GM04504 (cell line): ENCODE results near the gene SEL1L3.

Source experiments
- DNase-seq: peaks from one replicate; pipeline ENCODE4 v3.0.0-alpha.2; 2012; ENCODE audit warnings: low read depth

SEL1L3 gene

DNA sequence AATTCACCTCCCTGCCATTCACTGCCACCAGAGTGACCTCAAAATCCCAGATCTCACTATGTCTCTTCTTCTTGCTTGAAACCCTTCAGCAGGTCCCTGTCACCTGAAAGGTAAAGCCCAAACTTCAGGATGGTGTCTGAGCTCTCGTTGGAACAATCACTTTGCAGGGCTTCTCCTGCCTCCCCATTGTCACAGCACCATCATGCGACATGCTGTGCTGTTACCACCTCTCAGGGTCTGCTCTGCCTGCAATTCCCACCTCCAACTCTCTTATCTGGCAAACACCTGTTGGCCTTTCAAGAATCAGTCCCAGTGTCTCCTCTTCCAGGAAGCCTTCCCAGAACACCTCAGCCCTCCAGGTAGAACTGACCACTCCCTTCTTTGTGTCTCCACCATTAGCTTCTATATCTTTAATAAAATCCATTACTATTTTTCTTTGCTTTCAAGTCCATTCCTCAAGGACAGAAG is 46.2 kb downstream of the SEL1L3 start:
- DNase-seq: no peak

GRCh38 chr4:25815586-25815985 is 47.2 kb downstream of the SEL1L3 start:
- DNase-seq: no peak

GRCh38 chr4:25814301-25815136 is 48.3 kb downstream of the SEL1L3 start:
- no peak for DNase-seq

GRCh38 chr4:25813448-25814106 is 49.2 kb downstream of the SEL1L3 start:
- DNase-seq: peak; percentile 50

DNA sequence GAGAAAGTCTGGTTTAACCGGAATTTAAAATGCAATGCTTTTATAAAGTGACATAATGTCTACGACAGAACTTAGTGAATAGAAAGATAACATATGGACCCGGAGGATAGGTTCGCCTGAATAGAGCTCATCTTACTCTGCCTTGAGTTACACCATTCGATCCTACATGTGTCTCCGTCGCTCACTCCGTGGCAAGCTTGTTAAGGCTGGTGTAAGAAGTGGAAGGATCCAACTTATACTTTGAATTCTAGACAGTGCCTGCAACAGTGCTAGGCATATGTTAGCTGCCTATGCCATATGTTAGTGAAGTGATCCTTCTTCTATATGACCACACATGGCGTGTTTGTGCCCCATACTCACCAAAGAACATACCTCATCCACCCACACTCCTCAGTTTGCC is 50.9 kb downstream of the SEL1L3 start:
- no peak for DNase-seq

- no peak for DNase-seq
Measured at GRCh38 chr4:25811374-25811690, 51.5 kb downstream of the SEL1L3 start.

DNA sequence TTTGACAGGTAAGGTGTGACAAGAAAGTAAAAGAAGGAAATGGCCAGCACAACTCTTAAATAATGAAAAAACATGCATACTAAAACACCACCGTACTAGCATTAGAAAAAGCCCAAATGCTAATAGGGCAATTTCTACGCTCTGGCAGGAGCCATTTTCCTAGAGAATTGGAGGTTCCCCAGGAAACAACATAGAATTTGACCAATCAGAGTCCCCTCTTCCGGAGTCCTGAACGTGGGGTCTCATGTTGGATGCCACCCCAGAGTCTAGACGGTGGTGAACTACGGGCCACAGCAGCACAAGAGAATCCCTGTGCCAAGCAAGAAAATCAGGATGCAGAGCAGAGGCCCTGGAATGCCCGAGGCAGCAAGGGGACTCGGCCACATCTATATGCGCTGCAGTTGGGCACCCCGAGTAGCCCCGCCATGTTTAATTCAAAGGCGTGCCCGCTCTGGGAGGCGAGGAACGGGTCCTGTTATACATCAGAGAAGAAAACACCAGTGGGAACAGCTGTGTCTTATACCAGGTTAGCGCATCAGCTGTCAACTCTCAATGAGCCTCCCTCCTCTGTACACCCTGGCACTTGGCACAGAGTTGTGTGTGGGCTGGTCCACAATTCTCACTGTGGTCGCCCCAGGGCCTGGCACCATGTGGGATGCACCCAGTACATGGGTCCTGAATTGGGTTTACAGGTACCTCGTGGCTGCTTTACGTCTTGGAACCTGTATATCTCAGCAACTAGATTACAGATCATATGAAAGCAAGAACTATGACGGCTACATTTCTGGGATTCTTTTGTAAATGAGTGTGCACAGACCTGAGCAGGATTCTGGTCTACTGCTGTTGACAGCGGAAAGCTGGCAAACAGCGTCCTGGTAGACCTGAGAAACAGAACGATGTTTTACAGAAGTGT is 52.1 kb downstream of the SEL1L3 start:
- DNase-seq: no peak

DNA sequence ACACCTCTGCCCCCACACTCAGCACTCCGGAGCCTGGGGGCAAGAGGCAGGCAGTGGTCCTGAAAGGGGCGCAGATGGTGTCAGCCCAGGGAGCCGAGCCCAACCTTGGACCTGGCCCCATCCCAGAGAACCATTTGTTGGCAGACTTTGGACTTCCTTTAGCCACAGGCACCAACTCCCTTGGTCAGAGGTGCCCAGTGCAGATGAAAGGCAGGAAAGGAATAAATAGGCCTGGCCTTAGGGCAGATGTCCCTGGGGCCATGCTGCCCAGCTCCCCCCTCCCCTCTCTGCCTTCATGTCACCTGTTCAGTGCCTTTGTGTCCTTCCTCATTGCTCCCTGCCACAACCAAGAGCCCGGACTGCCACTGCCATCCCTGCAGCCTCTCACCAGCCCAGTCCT is 52.8 kb downstream of the SEL1L3 start:
- no peak for DNase-seq

DNA sequence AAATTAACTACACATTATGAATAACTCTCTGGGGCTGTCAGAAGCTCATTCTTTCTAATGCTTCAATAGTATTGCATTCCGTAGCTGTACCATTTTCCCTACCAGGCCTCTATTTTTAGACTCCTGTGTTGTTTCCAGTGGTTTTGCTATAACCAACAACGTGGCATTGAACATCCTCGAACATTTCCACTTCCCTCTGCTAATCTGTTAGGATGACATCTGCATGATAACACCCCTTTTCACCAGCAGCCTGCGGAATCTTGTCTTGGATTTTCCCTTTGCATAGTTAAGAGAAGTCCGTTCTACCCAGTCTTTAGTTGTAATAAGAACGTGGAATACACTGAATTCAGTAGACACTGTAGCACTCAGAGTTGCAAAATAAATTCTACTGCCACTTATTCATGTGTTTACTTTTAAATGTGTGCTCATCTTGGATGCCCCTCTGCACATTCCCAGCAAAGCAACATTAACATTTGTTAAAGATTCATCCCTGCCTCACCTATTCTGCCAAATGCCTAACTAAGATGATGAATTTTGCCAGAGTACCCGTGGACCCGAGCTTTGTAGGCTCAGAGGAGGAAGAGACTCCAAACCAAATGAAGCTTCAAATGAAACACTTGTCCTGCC is 55.6 kb downstream of the SEL1L3 start:
- DNase-seq: no peak

- DNase-seq: no peak
Measured at GRCh38 chr4:25805255-25805860, 57.4 kb downstream of the SEL1L3 start.

GRCh38 chr4:25803720-25804225 is 59.0 kb downstream of the SEL1L3 start:
- DNase-seq: no peak

- DNase-seq: no peak
Measured at GRCh38 chr4:25801594-25801993, 61.2 kb downstream of the SEL1L3 start.

DNA sequence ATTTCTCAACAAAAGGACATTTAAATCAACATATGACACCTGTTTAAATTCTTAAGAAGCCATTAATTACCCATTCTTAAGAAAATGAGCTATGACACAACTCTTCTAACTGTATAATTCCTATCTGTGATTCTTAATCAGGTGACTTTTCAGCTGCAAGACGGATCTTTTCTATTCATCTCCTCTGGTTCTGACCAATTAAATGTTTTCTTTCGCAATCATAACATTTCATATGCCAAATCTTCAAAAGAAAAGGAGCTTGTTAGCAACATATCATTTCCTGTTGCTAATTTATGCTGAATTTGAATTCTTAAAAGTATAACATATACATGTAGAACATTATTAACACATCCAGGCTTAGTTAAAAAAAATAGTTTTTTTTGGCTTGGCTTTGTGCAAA is 62.5 kb downstream of the SEL1L3 start:
- no peak for DNase-seq

- DNase-seq: no peak
Measured at GRCh38 chr4:25799522-25799921, 63.3 kb downstream of the SEL1L3 start.

DNA sequence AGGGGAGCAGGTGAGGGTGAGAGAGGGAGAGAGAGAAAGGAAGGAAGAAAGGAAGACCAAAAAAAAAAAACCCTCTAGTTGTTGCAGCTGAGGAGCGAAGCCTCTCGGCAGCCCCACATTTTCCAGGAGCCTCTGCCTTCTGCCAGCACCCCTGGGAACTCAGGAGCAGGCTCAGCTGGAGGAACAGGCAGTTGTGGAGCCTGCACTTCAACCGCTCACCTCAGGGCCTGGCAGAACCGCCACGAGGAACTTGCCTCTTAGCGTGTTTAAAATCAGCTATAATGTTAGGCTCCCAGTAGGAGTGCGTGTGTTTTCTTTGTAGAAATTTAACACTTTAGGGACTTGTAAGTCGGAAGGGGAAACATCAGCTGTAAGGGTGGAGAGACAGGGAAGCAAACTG is 65.7 kb downstream of the SEL1L3 start:
- DNase-seq: no peak

DNA sequence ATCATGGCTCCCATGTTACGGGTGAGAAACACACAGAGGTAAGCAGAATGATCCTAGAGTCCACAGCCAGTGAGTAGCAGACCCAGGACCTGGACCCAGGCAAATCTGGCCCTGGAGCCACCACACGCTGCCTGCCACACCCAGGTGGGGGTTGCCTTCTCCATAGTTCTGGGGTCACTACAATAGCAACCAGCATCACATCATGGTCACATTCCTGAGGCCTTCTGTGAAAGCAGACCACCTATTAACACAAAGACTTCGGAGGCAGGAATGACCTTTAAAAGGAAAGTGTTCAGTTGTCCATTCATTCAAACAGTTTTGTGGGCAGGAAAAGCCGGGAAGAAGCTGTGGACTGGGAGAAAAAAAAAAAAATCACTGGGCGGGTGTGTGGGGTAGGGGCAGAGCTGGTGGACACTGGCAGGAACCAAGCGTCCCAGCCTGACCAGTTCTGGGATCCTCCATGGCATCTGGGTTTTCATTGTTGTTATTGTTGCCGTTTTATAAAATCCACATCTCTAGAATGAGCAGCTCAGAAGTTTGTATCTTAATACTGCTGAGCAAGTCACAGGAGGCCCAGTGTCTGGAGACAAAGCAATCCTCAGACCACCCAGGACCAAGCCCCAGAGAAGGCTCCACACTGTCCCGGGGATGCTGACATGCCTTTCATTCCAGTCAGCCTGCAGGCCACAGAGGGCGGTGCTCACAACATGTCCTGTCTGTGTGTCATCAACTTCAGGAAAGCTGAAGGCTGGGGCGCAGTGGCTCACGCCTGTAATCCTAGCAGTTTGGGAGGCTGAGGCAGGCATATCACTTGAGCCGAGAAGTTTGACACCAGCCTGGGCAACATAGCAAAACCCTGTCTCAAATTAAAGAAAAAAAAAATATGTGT is 67.0 kb downstream of the SEL1L3 start:
- peak; percentile 52 for DNase-seq

DNA sequence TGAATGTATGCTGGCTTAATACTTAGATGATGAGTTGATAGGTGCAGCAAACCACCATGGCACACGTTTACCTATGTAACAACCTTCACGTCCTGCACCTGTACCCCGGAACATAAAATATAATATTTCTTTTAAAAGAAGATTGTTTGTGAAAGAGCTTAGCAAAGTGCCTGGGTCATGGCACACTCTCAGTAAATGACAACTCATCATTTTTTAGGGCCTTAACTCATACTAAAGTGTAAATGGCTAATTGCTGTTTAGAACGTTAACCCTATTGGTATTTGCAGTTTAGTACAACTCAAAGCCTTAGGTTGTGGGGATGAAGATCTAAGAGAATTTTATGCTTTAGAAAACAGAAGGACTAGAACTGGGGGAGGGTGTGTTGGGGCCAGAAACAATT is 67.7 kb downstream of the SEL1L3 start:
- no peak for DNase-seq

DNA sequence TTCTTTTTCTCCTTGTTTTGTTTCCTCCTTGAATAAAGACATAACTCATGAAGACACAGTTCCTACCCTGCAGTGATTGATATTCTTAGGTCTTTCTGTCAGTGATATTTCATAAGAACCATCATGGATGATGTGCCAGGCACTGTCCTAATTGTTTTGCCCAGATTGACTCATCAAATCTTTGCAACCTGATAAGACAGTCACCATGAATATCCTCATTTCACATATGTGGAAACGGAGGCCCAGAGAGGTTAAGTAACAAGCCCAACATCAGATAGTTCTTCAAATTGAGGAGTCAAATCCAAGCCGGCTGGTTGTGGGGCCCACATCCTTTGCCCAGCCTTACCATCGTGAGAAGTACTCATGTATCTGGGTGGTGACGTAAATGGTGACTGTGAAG is 69.9 kb downstream of the SEL1L3 start:
- no peak for DNase-seq

DNA sequence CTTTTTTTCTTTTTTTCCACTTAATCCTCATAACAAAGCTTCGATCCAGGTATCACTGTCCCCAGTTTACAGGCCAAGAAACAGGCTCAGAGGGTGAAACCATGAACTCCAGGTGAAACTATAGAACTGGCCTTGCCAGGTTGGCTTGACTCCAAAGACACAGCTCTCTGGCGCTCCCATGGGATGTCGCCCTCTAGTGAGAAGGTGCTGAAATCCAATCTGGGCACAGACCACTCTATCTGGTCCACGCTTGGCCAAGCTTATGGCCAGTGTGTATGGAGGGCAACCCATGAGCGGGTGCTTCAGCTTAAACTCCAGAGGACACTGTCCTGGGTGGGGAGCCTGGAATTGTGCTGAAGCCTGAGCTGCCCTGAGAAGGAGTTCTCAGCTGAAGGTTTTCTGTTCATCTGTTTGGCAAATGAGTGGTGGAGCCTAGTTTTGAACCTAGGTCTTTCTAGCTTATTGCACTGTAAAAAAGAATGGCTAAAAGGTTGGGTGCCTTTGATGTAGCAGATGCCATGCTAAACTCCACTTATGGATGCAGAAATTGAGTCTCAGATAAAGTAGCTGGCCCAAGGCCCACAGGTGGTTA is 70.5 kb downstream of the SEL1L3 start:
- DNase-seq: no peak

- no peak for DNase-seq
Measured at GRCh38 chr4:25790024-25790423, 72.8 kb downstream of the SEL1L3 start.
